GM12874 (cell line): ENCODE results near the gene SCARF2.

Experiments used
- TF ChIP-seq, protein P1 (sequence below): IDR thresholded peaks from 2 replicates; pipeline ENCODE4 v1.5.1; 2011; ENCODE audit warnings: low read depth, mild to moderate bottlenecking, control low read depth, low read length, moderate library complexity; ENCODE audit not compliant: insufficient read depth

The SCARF2 gene

DNA sequence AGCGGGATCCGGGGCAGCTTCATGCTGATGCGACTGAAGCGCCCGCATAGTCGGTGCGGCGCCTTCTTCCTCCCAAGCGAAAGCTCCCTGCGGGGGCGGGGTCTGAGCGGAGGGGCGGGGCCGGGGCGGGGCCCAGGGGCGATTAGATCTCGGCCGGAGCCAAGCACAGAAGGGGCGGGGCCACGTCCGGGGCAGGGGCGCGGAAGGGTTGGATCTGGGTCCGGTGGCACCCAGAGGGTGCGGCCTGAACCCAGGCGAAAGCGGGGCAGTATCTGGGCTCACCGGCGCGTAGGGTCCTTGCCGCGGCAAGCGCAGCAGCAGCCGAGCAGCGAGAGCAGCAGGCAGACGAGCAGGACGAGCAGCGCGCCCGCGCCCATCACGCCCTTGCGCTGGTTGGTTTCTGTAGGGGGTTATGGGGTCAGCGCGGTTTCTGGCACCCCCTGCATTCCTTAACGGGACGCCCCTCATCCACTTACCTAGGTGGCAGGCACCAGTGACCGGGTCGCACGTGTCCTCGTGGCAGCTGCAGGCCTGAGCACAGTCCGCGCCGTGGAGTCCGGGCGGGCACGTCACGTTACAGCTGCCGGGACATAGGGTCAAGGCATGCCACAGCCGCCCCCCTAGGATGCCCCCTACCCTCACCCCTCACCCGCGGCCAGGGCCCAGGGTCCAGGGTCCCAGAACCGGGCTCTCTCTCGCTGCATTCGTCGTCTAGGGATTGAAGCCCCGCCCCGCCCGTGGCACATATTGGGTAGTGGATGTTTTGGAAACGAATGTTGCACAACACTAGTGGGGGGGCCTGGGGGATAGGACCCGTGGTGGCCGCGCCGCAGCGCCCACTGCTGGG is 8.1 kb downstream of the SCARF2 start:
- TF ChIP-seq, protein P1, sequence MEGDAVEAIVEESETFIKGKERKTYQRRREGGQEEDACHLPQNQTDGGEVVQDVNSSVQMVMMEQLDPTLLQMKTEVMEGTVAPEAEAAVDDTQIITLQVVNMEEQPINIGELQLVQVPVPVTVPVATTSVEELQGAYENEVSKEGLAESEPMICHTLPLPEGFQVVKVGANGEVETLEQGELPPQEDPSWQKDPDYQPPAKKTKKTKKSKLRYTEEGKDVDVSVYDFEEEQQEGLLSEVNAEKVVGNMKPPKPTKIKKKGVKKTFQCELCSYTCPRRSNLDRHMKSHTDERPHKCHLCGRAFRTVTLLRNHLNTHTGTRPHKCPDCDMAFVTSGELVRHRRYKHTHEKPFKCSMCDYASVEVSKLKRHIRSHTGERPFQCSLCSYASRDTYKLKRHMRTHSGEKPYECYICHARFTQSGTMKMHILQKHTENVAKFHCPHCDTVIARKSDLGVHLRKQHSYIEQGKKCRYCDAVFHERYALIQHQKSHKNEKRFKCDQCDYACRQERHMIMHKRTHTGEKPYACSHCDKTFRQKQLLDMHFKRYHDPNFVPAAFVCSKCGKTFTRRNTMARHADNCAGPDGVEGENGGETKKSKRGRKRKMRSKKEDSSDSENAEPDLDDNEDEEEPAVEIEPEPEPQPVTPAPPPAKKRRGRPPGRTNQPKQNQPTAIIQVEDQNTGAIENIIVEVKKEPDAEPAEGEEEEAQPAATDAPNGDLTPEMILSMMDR = no peak

DNA sequence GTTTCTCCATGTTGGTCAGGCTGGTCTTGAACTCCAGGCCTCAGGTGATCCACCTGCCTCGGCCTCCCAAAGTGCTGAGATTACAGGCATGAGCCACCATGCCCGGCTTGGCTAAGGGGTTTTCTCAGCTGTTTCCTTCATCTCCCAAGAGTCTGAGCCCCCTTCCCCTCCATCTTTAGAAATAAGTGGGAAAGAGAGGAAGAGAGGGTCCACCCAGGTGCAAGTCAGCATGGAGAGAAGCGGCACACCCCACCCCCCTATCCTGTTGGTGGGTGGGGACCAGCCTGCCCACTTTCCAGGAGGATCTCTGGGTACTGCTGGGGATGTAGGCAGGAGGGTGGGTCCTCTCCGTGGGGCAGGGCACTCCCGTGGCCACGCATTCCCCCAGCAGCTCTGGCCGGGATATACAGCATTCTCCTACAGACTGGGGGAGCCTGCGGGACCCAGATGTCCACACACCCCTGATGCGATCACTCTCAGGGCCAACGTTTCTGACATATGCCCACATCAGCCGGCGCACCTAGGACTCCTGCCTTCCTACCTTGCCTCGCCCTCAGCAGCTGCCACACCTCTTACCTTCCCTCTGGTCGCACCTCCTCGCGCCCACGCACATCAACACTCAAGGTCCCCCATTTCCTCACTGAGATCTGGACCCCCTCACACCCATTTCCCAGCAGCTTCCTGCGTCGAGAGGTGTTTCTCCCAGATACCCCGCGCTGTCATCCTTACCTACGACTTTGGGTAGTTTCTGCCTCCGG is 8.9 kb downstream of the SCARF2 start:
- TF ChIP-seq, protein P1 = no peak

DNA sequence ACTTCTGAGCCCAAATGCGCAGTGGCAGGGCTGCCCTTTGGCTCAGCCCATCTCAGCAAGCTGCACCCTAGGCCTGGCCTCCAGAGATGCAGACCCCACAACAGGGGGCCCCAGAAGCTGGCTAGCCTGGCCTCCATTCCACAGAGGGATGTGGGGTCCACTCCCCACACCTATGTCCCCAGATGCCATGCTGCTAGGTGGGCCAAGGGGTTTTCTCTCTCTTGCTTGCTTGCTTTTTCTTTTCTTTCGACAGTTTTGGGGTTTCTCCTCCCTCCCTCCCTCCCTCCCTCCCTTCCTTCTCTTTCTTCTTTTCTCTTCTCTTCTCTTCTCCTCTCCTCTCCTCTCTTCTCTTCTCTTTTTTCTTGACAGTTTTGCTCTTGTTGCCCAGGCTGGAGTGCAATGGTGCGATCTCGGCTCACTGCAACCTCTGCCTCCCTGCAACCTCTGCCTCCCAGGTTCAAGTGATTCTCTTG is 9.6 kb downstream of the SCARF2 start:
- TF ChIP-seq, protein P1 = no peak

DNA sequence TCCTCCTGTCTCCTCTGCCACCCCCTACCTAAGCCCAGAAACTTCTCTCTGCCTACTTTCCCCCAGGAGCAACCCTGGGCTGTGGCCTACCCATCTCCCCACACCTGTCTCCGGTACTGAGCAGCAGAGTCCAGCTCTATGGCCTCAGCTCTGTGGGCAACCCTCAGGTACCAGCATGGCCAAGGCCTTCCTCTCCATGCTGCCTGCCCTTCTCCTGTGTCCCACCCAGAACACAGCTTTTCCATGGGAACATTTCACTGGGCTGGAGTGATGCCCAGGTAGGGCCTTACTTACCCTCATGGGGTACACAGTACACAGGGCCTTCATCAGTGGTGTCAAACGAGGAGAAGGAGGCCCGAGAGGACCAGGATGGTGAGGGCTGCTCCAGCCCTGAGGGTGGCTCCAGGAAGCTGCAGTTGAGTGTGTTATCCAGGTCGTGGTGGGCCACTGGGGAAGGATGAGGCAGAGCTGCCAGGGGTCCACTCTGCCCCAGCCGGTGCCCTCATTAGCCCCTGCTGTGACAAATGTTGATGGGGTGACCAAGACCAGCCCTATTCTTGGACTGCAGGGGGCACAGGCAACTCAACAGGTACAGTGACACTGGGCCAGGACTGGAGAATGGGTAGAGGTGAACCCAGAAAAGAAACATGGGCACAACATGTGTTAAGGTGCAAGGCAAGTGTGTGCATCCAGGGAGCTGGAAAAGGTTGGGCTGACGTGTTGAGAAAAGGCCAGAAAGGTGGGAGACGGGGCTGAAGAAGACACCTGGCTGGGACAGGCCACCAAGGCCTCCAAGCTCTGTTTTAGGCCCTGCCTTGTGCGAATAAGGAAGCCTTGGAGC is 10.3 kb downstream of the SCARF2 start:
- TF ChIP-seq, protein P1 = no peak

DNA sequence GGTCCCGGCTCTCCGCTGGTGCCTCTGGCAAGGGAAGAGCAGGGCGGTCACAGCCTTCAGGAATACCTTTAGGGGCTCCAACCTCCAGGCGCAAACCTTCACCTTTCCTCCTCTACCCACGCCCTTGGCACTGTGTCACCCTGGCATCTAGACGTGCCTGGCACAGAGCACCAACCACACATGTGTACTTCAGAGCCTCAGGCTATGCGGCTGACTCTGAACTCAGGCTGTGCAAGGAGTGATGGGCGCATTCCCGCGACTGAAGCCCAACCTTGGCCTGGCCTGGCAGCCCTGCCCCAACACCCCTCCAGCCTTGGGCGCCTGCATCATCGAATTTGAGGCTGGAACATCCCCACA is 11.4 kb downstream of the SCARF2 start:
- TF ChIP-seq, protein P1 = no peak

DNA sequence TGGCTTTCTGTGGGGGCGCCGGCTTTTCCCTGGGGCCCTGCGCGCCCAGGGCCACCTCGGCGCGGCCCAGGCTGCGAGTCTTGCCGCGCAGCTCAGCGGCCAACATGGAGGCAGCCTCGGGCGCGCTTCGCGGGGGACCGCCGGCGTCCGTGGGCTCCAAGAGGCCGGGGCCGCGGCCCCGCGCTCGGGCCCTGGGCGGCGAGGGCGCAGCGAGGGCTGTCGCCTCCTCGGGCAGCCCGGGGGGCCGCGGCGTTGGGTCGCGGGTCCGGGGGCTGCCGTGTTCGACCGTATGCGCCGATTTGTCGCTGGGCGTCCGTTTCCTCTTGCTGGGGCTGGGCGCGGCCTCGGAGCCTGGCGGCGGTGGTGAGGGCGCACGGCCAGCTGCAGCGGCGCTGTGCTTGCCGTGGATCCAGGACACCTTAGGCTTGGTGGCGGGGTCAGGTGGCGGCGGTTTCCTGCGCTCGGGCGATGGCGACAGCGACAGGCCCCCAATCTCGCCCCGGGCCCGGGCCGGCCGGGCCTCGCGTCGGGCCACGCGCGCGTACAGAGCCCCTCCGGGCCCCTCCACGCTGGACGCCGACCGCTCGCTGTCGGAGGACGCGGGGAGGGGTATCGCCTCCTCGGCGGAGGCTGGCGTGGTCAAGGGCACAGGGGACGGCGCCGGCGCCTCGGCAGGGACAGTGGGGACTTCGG is 11.9 kb downstream of the SCARF2 start:
- TF ChIP-seq, protein P1 = no peak
